Mucosa of descending colon (tissue), 3 donors: ENCODE measurements around the gene TNS1. TPM values are rescaled to one million over a fixed set of nuclear protein-coding genes. Genes with fewer than 3 reads are reported as not detected.
A peak's percentile ranks its signal among the peaks of the same experiment; 100 is the strongest.

Experiments used
- ATAC-seq: fragments of 200-7000 bp; cut with Tn5 transposase; one replicate; pipeline ENCODE4 v1.9.1; 2020; ENCODE audit warnings: mild to moderate bottlenecking, moderate library complexity
- DNase-seq, 3 donors: peaks; one replicate each; pipeline ENCODE4 v3.0.0-alpha.2; 2020
- H3K36me3 ChIP-seq: fragments of 200-600 bp; one replicate; pipeline ENCODE4 v1.8.0; 2021; ENCODE audit warnings: low read depth, mild to moderate bottlenecking
- H3K4me1 ChIP-seq: fragments of 200-600 bp; one replicate; pipeline ENCODE4 v1.8.0; 2021; ENCODE audit warnings: low read depth, mild to moderate bottlenecking
- H3K4me3 ChIP-seq: fragments of 200-600 bp; one replicate; pipeline ENCODE4 v1.8.0; 2021; ENCODE audit warnings: mild to moderate bottlenecking
- H3K9me3 ChIP-seq: fragments of 200-600 bp; one replicate; pipeline ENCODE4 v1.8.0; 2021; ENCODE audit warnings: mild to moderate bottlenecking
- CTCF ChIP-seq: fragments of 200-600 bp; IDR thresholded peaks from one replicate; pipeline ENCODE4 v1.8.0; 2022; ENCODE audit warnings: antibody characterized with exemption, mild to moderate bottlenecking
- intact Hi-C, 2 donors: fragments of 100-400 bp; cut with DNase I in 1 of 2; cut with micrococcal nuclease in 1 of 2; formaldehyde crosslinking; loops; one replicate each; pipeline versions ENCODE4 v1.11.0 to v1.11.1; 2022; cut with DNase I, micrococcal nuclease
- total RNA-seq, 3 donors: library from RNA; stranded (reverse); fragmentation: NEBNext Ultra II Directional in 2 of 3; extraction: Animal tissue kit (Norgen Biotek cat#: 25700) in 2 of 3; gene quantifications; one replicate each; pipeline versions ENCODE4 v1.2.1 to v1.2.4, GENCODE V29; 2021 to 2023
- donor health status: DM: no; HTN: no; CAD: no; lungs with moderate emphysema.
- donor health status: DM: no; HTN: no; CAD: no.
- donor health status: DM: no; HTN: yes; CAD: no.

Gene TNS1
- total RNA-seq, 3 donors from 2014 or later, result 43.8 to 1,458 (median 121) TPM

- no peak overlapping the region for H3K4me3 ChIP-seq
- intact Hi-C loops, result no loop called here
- no peaks in the 10 kb centered on the region for H3K36me3 ChIP-seq
- no peaks in the 10 kb centered on the region for H3K9me3 ChIP-seq
- TF ChIP-seq CTCF, result no peak
- DNase-seq (no peak), ATAC-seq (no peak)
- H3K4me1 ChIP-seq, result no peaks in the 10 kb centered on the region
These were observed 141.4 kb downstream of the TNS1 start for GRCh38 chr2:217861334-217861877.

GRCh38 chr2:217859926-217860325 lies 142.9 kb downstream of the TNS1 start:
- H3K9me3 ChIP-seq, result no peaks in the 10 kb centered on the region
- DNase-seq (no peak), ATAC-seq (no peak)
- intact Hi-C loops, result no loop called here
- H3K36me3 ChIP-seq, result no peaks in the 10 kb centered on the region
- TF ChIP-seq CTCF, result no peak
- no peak overlapping the region for H3K4me3 ChIP-seq
- no peaks in the 10 kb centered on the region for H3K4me1 ChIP-seq

GRCh38 chr2:217858519-217859491 lies 144.0 kb downstream of the TNS1 start:
- TF ChIP-seq CTCF, result no peak
- Histone ChIP-seq H3K36me3 (no peaks in the 10 kb centered on the region), H3K4me1 (no peaks in the 10 kb centered on the region), H3K4me3 (no peak overlapping the region), H3K9me3 (no peaks in the 10 kb centered on the region)
- peak in 2 of 3 donors; percentile 57 to 73 for DNase-seq
- intact Hi-C loops, result no loop called here
- ATAC-seq, result peak; percentile 77

- H3K4me3 ChIP-seq, result no peak overlapping the region
- DNase-seq (no peak), ATAC-seq (no peak)
- no peaks in the 10 kb centered on the region for H3K9me3 ChIP-seq
- TF ChIP-seq CTCF, result no peak
- no peaks in the 10 kb centered on the region for H3K36me3 ChIP-seq
- intact Hi-C loops, result no loop called here
- H3K4me1 ChIP-seq, result no peaks in the 10 kb centered on the region
These were observed 144.9 kb downstream of the TNS1 start for GRCh38 chr2:217857624-217858506.

GRCh38 chr2:217856871-217857270 lies 145.9 kb downstream of the TNS1 start:
- DNase-seq, result no peak
- ATAC-seq, result no peak
- no peaks in the 10 kb centered on the region for H3K9me3 ChIP-seq
- no peak for TF ChIP-seq CTCF
- H3K4me1 ChIP-seq, result no peaks in the 10 kb centered on the region
- H3K36me3 ChIP-seq, result no peaks in the 10 kb centered on the region
- intact Hi-C loops, result no loop called here
- H3K4me3 ChIP-seq, result no peak overlapping the region
